NT2/D1 (cell line): ENCODE data around the gene MAD1L1.

Experiments used
- DNase-seq: peaks from one replicate; pipeline ENCODE4 v3.0.0-alpha.2; 2011; ENCODE audit warnings: low read depth, low spot score
- H3K27me3 ChIP-seq: 2 replicates; pipeline ENCODE4 v1.6.0; 2011; ENCODE audit warnings: mild to moderate bottlenecking; ENCODE audit not compliant: insufficient read length, insufficient read depth
- H3K36me3 ChIP-seq: 2 replicates; pipeline ENCODE4 v1.6.1; 2011; ENCODE audit warnings: mild to moderate bottlenecking, low read length, mixed read lengths; ENCODE audit not compliant: insufficient read depth, insufficient read length
- H3K4me1 ChIP-seq: 2 replicates; pipeline ENCODE4 v1.5.1; 2011; ENCODE audit not compliant: insufficient read depth, insufficient read length
- H3K4me3 ChIP-seq: 2 replicates; pipeline ENCODE4 v1.5.1; 2011; ENCODE audit warnings: low read depth; ENCODE audit not compliant: insufficient read length
- H3K9ac ChIP-seq: 2 replicates; pipeline ENCODE4 v1.6.0; 2011; ENCODE audit warnings: low read depth; ENCODE audit not compliant: insufficient read length
- H3K9me3 ChIP-seq: 2 replicates; pipeline ENCODE4 v1.5.1; 2011; ENCODE audit warnings: mild to moderate bottlenecking, low read length; ENCODE audit not compliant: insufficient read depth
- SUZ12 ChIP-seq: IDR thresholded peaks from 2 replicates; pipeline ENCODE4 v1.6.1; 2011; ENCODE audit not compliant: insufficient read length, insufficient read depth; ENCODE audit errors: extremely low read depth
- YY1 ChIP-seq: IDR thresholded peaks from 2 replicates; pipeline ENCODE4 v1.6.1; 2011; ENCODE audit not compliant: insufficient read length, insufficient read depth
- ZNF274 ChIP-seq: IDR thresholded peaks from 2 replicates; pipeline ENCODE4 v1.6.1; 2011; ENCODE audit warnings: mild to moderate bottlenecking, low read depth, low read length

Gene MAD1L1

DNA sequence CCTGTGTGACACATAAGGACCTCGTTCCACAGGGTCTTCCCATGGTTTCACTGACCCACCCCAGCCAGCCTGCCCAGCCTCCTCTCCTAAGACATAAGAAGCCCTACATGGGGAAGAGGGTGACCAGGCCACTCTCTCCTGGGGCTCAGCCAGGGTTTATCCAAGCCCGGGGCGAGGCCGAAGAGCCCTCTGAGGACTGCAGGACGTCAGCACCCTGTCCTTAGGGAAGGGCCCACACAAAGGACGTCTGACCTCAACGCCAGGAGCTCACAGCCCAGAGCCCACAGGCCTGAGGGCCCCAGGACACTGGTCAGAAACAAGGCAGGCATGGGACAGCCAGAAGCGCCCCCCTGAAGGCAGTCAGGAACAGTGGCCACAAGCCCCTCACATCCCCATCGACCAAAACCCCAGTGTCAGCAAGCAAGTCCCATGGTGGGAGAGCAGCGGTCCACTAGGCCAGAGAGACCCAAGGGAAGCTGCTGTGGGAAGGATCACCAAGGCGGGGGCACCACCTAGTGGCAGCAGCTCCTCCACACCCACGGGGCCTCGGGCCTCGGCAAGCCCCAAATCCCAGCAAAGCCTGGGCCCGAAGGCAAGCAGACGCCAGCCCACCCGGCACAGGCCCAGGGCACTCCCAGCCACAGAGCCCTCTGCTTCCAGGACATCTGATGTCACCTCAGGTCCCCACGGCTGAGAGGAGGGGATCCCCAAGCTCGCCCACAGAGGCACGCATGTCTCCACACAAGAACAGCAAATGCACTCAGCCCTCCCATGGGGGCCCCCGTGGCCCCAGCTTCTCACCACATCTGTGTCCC lies 23.4 kb downstream of the MAD1L1 start:
- peak; percentile 63 for DNase-seq
- Histone ChIP-seq H3K27me3 (no peaks in the 10 kb centered on the region), H3K4me3 (no peak overlapping the region), H3K9me3 (peaks cover 8% of the 10 kb centered on the region; the same call in 1 of the 2 replicates), H3K9ac (peak overlapping the region; percentile 37), H3K36me3 (peaks cover 90% of the 10 kb centered on the region), H3K4me1 (peaks cover 4% of the 10 kb centered on the region)
- TF ChIP-seq ZNF274: no peak

GRCh38 chr7:2208712-2209111 lies 24.0 kb downstream of the MAD1L1 start:
- DNase-seq: no peak
- peaks cover 8% of the 10 kb centered on the region; the same call in 1 of the 2 replicates for H3K9me3 ChIP-seq
- TF ChIP-seq YY1 (no peak), SUZ12 (no peak), ZNF274 (no peak)
- peaks cover 84% of the 10 kb centered on the region for H3K36me3 ChIP-seq
- no peaks in the 10 kb centered on the region for H3K27me3 ChIP-seq
- no peak overlapping the region for H3K9ac ChIP-seq
- H3K4me3 ChIP-seq: no peak overlapping the region
- peaks cover 4% of the 10 kb centered on the region for H3K4me1 ChIP-seq

GRCh38 chr7:2205036-2205780 lies 27.5 kb downstream of the MAD1L1 start:
- peaks cover 6% of the 10 kb centered on the region for H3K4me1 ChIP-seq
- peak overlapping the region; percentile 17 for H3K9ac ChIP-seq
- peaks cover 79% of the 10 kb centered on the region for H3K36me3 ChIP-seq
- DNase-seq: no peak
- no peak overlapping the region for H3K4me3 ChIP-seq
- H3K9me3 ChIP-seq: no peaks in the 10 kb centered on the region
- H3K27me3 ChIP-seq: no peaks in the 10 kb centered on the region
- no peak for TF ChIP-seq YY1
- no peak for TF ChIP-seq ZNF274
- TF ChIP-seq SUZ12: no peak

GRCh38 chr7:2204446-2204845 lies 28.3 kb downstream of the MAD1L1 start:
- H3K9me3 ChIP-seq: no peaks in the 10 kb centered on the region
- peaks cover 79% of the 10 kb centered on the region for H3K36me3 ChIP-seq
- TF ChIP-seq YY1 (no peak), ZNF274 (no peak), SUZ12 (no peak)
- peaks cover 6% of the 10 kb centered on the region for H3K4me1 ChIP-seq
- H3K27me3 ChIP-seq: no peaks in the 10 kb centered on the region
- no peak overlapping the region for H3K9ac ChIP-seq
- no peak for DNase-seq
- H3K4me3 ChIP-seq: no peak overlapping the region

- TF ChIP-seq ZNF274 (no peak), SUZ12 (no peak), YY1 (no peak)
- Histone ChIP-seq H3K36me3 (peaks cover 79% of the 10 kb centered on the region), H3K4me3 (no peak overlapping the region), H3K9ac (no peak overlapping the region), H3K9me3 (no peaks in the 10 kb centered on the region), H3K4me1 (peaks cover 6% of the 10 kb centered on the region), H3K27me3 (no peaks in the 10 kb centered on the region)
- DNase-seq: no peak
Measured at GRCh38 chr7:2203766-2204300, 28.9 kb downstream of the MAD1L1 start.

DNA sequence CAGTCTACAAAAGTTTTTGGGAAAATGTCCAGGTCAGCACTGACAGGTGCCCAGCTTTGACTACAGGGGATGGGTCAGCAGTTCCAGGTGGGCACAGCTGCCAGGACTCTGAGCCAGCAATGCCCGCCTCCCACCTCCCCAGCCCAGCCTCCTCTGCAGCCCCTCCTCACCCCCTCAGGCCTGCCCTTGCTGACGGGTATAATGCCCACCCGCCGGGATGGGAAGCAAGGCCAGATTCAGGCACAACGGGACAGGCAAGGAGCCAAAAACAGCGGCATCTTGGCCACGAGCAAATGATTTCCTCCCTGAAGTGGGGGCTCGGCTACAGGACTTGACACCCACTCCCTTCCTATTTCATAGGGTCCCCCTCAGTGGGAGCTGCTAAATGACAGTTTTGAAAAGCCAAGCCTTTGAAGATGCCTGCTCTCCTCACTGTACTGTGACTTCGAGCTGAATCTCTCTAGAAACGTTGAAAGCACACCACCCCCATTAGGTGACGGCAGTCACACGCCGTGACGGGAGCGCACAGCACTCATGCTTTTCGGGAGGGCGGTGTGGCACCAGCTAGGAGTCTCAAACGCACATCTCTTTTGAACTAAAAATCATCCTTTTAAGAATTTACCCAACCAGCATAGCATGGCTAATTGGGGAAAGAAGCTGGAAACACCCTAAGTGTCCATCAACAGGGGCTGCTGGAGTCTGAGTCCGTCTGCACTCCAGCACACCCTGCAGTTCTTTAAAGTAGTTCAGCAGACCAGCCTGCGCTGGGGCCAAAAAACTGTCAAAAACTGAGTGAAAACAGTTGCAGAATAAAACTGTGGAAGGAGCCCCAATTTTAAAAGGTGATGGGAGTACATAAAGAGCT lies 29.6 kb downstream of the MAD1L1 start:
- H3K9me3 ChIP-seq: no peaks in the 10 kb centered on the region
- no peak for DNase-seq
- TF ChIP-seq ZNF274 (no peak), SUZ12 (no peak), YY1 (no peak)
- no peak overlapping the region for H3K9ac ChIP-seq
- peaks cover 9% of the 10 kb centered on the region for H3K4me1 ChIP-seq
- no peaks in the 10 kb centered on the region for H3K27me3 ChIP-seq
- no peak overlapping the region for H3K4me3 ChIP-seq
- H3K36me3 ChIP-seq: peaks cover 79% of the 10 kb centered on the region
